ENCODE measurements around the gene SLC25A52.

SLC25A52 gene

GRCh38 chr18:31741097-31741735 lies 19.5 kb downstream of the SLC25A52 start:
- ChIA-PET POLR2A (interaction anchor here (0.6 kb wide), 1 partner anchor 22 kb away, joined by 3 read pairs; no protein-coding TSS in a partner anchor), CTCF (interaction anchor here (0.6 to 1.9 kb wide), 7 partner anchors 19 to 185 kb away, joined by 3 to 6 read pairs (median 3); no protein-coding TSS in a partner anchor)
- H3K4me3 ChIP-seq (ENCODE audit: control insufficient read depth in 1 of 7, extremely low read depth in 1 of 7, insufficient read depth in 4 of 7, low read depth in 2 of 7, low read length in 6 of 7): no peak overlapping the region
- H3K36me3 ChIP-seq (ENCODE audit: control insufficient read depth in 4 of 4, insufficient read depth in 4 of 4, low read length in 3 of 4): peaks cover 0 to 2% (median 0%) of the 10 kb centered on the region in 4 experiments
- H3K4me1 ChIP-seq (ENCODE audit: control extremely low read depth in 1 of 4, control insufficient read depth in 4 of 4, insufficient read depth in 4 of 4, low read length in 3 of 4): peaks cover 0 to 3% (median 0%) of the 10 kb centered on the region in 4 experiments
- 0% methylated on average over 1 of the region's 4 CpGs for WGBS (ENCODE audit: insufficient coverage)
- peaks cover 0 to 4% (median 0%) of the 10 kb centered on the region in 5 experiments for H3K9me3 ChIP-seq (ENCODE audit: control extremely low read depth in 1 of 5, control insufficient read depth in 4 of 5, insufficient read depth in 2 of 5, low read depth in 1 of 5, low read length in 4 of 5)
- peak; percentile 50 to 76 (median 66) for DNase-seq
- no peaks in the 10 kb centered on the region for H3K27me3 ChIP-seq (replicated peaks in 2 of 5; ENCODE audit: control insufficient read depth in 4 of 5, insufficient read depth in 5 of 5, low read length in 4 of 5)
- H3K27ac ChIP-seq (ENCODE audit: insufficient read depth in 1 of 2, low read depth in 1 of 2, low read length in 2 of 2, poor library complexity in 1 of 2, severe bottlenecking in 2 of 2): no peak overlapping the region

GRCh38 chr18:31740180-31740579 lies 20.5 kb downstream of the SLC25A52 start:
- Histone ChIP-seq H3K4me1 (ENCODE audit: control extremely low read depth in 1 of 4, control insufficient read depth in 4 of 4, insufficient read depth in 4 of 4, low read length in 3 of 4) (peaks cover 0 to 3% (median 0%) of the 10 kb centered on the region in 4 experiments), H3K36me3 (ENCODE audit: control insufficient read depth in 4 of 4, insufficient read depth in 4 of 4, low read length in 3 of 4) (peaks cover 0 to 2% (median 0%) of the 10 kb centered on the region in 4 experiments), H3K27me3 (replicated peaks in 2 of 5; ENCODE audit: control insufficient read depth in 4 of 5, insufficient read depth in 5 of 5, low read length in 4 of 5) (no peaks in the 10 kb centered on the region), H3K27ac (ENCODE audit: insufficient read depth in 1 of 2, low read depth in 1 of 2, low read length in 2 of 2, poor library complexity in 1 of 2, severe bottlenecking in 2 of 2) (no peak overlapping the region), H3K9me3 (ENCODE audit: control extremely low read depth in 1 of 5, control insufficient read depth in 4 of 5, insufficient read depth in 2 of 5, low read depth in 1 of 5, low read length in 4 of 5) (peaks cover 0 to 4% (median 0%) of the 10 kb centered on the region in 5 experiments), H3K4me3 (ENCODE audit: control insufficient read depth in 1 of 7, extremely low read depth in 1 of 7, insufficient read depth in 4 of 7, low read depth in 2 of 7, low read length in 6 of 7) (no peak overlapping the region)
- DNase-seq: no peak
- 93% methylated on average over 8 of the region's 9 CpGs for WGBS (ENCODE audit: insufficient coverage)
- ChIA-PET POLR2A (no interaction called here), CTCF (no interaction called here)

DNA sequence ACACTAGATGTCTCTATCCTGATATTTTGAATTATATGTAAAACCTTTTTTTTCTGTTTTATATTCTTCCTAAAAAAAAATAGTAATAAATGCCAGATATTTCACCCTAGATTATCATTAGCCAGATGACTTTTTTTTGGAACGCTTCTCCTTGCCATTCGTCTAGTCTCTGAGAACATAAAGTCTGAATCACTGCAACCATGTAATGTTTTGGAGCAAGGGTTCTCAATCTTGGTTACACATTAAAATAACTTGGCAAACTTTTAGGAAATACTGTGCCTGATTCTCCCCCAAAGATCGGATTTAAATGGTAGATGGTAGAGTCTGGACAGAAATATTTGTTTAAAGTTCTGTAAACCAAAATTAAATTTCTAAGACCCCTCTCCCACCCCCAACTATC lies 21.0 kb downstream of the SLC25A52 start:
- ChIA-PET CTCF (interaction anchor here (1.1 kb wide), 1 partner anchor 82 kb away, joined by 4 read pairs; no protein-coding TSS in a partner anchor), POLR2A (no interaction called here)
- H3K27ac ChIP-seq (ENCODE audit: insufficient read depth in 1 of 2, low read depth in 1 of 2, low read length in 2 of 2, poor library complexity in 1 of 2, severe bottlenecking in 2 of 2): no peak overlapping the region
- peaks cover 0 to 3% (median 0%) of the 10 kb centered on the region in 4 experiments for H3K4me1 ChIP-seq (ENCODE audit: control extremely low read depth in 1 of 4, control insufficient read depth in 4 of 4, insufficient read depth in 4 of 4, low read length in 3 of 4)
- H3K27me3 ChIP-seq (replicated peaks in 2 of 5; ENCODE audit: control insufficient read depth in 4 of 5, insufficient read depth in 5 of 5, low read length in 4 of 5): no peaks in the 10 kb centered on the region
- H3K36me3 ChIP-seq (ENCODE audit: control insufficient read depth in 4 of 4, insufficient read depth in 4 of 4, low read length in 3 of 4): peaks cover 0 to 2% (median 0%) of the 10 kb centered on the region in 4 experiments
- no peak for DNase-seq
- H3K9me3 ChIP-seq (ENCODE audit: control extremely low read depth in 1 of 5, control insufficient read depth in 4 of 5, insufficient read depth in 2 of 5, low read depth in 1 of 5, low read length in 4 of 5): peaks cover 0 to 4% (median 0%) of the 10 kb centered on the region in 5 experiments
- no CpG with 5 or more reads among the region's 3 CpGs for WGBS (ENCODE audit: insufficient coverage)
- no peak overlapping the region for H3K4me3 ChIP-seq (ENCODE audit: control insufficient read depth in 1 of 7, extremely low read depth in 1 of 7, insufficient read depth in 4 of 7, low read depth in 2 of 7, low read length in 6 of 7)

DNA sequence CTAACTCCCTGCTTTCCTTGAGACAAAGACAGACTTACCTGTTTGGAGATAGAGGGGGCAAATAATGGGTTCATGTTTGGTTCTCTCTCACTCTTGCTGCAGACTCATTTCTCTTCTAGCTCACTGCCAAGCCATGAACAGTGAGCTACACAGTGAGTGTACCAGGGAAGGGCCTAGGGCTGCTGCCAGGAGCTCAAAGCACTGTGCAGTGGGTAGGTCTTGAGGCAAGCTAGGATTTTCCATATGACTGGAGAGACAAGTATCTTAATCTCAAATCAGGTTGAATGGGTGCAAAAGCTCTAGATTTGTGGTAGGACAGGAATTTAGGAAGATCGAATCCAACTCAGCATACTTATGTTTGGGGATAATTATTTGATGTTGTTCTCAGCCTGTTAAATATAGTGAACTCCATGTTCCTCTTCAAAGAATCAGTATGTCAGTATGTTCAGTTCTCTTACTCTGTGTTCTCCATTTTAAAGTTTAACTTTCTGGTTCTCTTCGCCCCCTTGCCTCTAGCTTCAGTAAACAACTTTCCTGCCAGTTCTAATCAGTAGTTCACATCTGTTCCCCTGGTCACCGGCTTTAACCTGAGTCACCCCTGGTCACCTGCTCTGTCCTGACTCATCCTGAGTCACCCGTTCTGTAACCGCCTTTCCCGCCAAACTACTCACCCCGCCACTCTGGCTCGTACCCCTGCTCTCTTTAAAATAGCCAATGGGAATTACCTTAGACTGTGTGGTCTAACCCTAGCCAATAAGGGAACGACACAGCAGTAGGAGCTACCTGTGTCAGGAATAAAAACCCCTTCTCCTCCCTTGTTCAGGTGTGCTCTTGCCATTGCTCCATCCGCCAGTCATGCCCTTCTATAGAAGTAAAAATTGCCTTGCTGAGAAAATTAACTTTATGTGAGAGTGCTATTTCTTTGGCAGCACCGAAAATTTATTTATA lies 21.9 kb downstream of the SLC25A52 start:
- Histone ChIP-seq H3K36me3 (ENCODE audit: control insufficient read depth in 4 of 4, insufficient read depth in 4 of 4, low read length in 3 of 4) (peaks cover 0 to 2% (median 0%) of the 10 kb centered on the region in 4 experiments), H3K27me3 (replicated peaks in 2 of 5; ENCODE audit: control insufficient read depth in 4 of 5, insufficient read depth in 5 of 5, low read length in 4 of 5) (no peaks in the 10 kb centered on the region), H3K4me3 (ENCODE audit: control insufficient read depth in 1 of 7, extremely low read depth in 1 of 7, insufficient read depth in 4 of 7, low read depth in 2 of 7, low read length in 6 of 7) (no peak overlapping the region), H3K27ac (ENCODE audit: insufficient read depth in 1 of 2, low read depth in 1 of 2, low read length in 2 of 2, poor library complexity in 1 of 2, severe bottlenecking in 2 of 2) (peak overlapping the region in 1 of 2 experiments; percentile 3), H3K9me3 (ENCODE audit: control extremely low read depth in 1 of 5, control insufficient read depth in 4 of 5, insufficient read depth in 2 of 5, low read depth in 1 of 5, low read length in 4 of 5) (peaks cover 0 to 4% (median 0%) of the 10 kb centered on the region in 5 experiments), H3K4me1 (ENCODE audit: control extremely low read depth in 1 of 4, control insufficient read depth in 4 of 4, insufficient read depth in 4 of 4, low read length in 3 of 4) (peaks cover 0 to 3% (median 0%) of the 10 kb centered on the region in 4 experiments)
- 96% methylated on average over 8 of the region's 11 CpGs for WGBS (ENCODE audit: insufficient coverage)
- POLR2A ChIA-PET: no interaction called here
- DNase-seq: peak in 2 of 3 donors; percentile 65 to 67
- CTCF ChIA-PET: interaction anchor here (0.8 to 1.8 kb wide), 9 partner anchors 9 to 156 kb away, joined by 3 to 5 read pairs (median 4); no protein-coding TSS in a partner anchor

DNA sequence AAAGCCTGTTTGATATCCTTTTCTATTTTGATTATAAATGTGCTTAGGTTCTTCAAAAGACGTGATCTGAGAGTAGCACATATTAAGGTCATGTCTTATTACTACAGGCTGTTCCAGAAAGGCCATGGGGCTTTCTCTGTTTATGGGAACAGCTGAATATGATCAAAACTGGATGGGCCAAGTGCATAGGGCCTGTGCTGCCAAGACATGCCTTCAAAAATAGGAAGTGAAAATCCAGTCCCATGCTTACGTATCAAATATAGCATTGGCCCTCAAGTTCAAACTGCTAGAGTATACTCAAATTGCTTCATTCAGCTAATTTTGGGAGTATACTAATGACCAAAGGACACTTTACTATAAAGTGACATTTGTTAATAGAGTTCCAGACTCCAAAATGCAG lies 24.1 kb downstream of the SLC25A52 start:
- WGBS (ENCODE audit: insufficient coverage): 65% methylated on average over 2 of the region's 2 CpGs

GRCh38 chr18:31731628-31732027 lies 29.1 kb downstream of the SLC25A52 start:
- ChIA-PET CTCF (interaction anchor here (1.6 kb wide), 1 partner anchor 29 kb away, joined by 4 read pairs; the partner anchor contains the start of gene SLC25A52), POLR2A (no interaction called here)
- no peaks in the 10 kb centered on the region for H3K27me3 ChIP-seq (replicated peaks in 2 of 5; ENCODE audit: control insufficient read depth in 4 of 5, insufficient read depth in 5 of 5, low read length in 4 of 5)
- WGBS (ENCODE audit: insufficient coverage): 100% methylated on average over 2 of the region's 3 CpGs
- H3K36me3 ChIP-seq (ENCODE audit: control insufficient read depth in 4 of 4, insufficient read depth in 4 of 4, low read length in 3 of 4): no peaks in the 10 kb centered on the region
- no peak overlapping the region for H3K4me3 ChIP-seq (ENCODE audit: control insufficient read depth in 1 of 7, extremely low read depth in 1 of 7, insufficient read depth in 4 of 7, low read depth in 2 of 7, low read length in 6 of 7)
- H3K27ac ChIP-seq (ENCODE audit: insufficient read depth in 1 of 2, low read depth in 1 of 2, low read length in 2 of 2, poor library complexity in 1 of 2, severe bottlenecking in 2 of 2): no peak overlapping the region
- H3K4me1 ChIP-seq (ENCODE audit: control extremely low read depth in 1 of 4, control insufficient read depth in 4 of 4, insufficient read depth in 4 of 4, low read length in 3 of 4): peaks cover 0 to 3% (median 0%) of the 10 kb centered on the region in 4 experiments
- H3K9me3 ChIP-seq (ENCODE audit: control extremely low read depth in 1 of 5, control insufficient read depth in 4 of 5, insufficient read depth in 2 of 5, low read depth in 1 of 5, low read length in 4 of 5): no peaks in the 10 kb centered on the region
- no peak for DNase-seq

More for the DNA sequence above, 24.1 kb downstream of the SLC25A52 start:
- Histone ChIP-seq H3K9me3 (ENCODE audit: control extremely low read depth in 1 of 5, control insufficient read depth in 4 of 5, insufficient read depth in 2 of 5, low read depth in 1 of 5, low read length in 4 of 5) (peaks cover 0 to 4% (median 0%) of the 10 kb centered on the region in 5 experiments), H3K27ac (ENCODE audit: insufficient read depth in 1 of 2, low read depth in 1 of 2, low read length in 2 of 2, poor library complexity in 1 of 2, severe bottlenecking in 2 of 2) (no peak overlapping the region), H3K4me3 (ENCODE audit: control insufficient read depth in 1 of 7, extremely low read depth in 1 of 7, insufficient read depth in 4 of 7, low read depth in 2 of 7, low read length in 6 of 7) (no peak overlapping the region), H3K36me3 (ENCODE audit: control insufficient read depth in 4 of 4, insufficient read depth in 4 of 4, low read length in 3 of 4) (peaks cover 0 to 2% (median 0%) of the 10 kb centered on the region in 4 experiments), H3K4me1 (ENCODE audit: control extremely low read depth in 1 of 4, control insufficient read depth in 4 of 4, insufficient read depth in 4 of 4, low read length in 3 of 4) (peaks cover 0 to 3% (median 0%) of the 10 kb centered on the region in 4 experiments), H3K27me3 (replicated peaks in 2 of 5; ENCODE audit: control insufficient read depth in 4 of 5, insufficient read depth in 5 of 5, low read length in 4 of 5) (no peaks in the 10 kb centered on the region)
- ChIA-PET CTCF (interaction anchor here (2.1 kb wide), 2 partner anchors 13 to 29 kb away, joined by 5 to 6 read pairs; no protein-coding TSS in a partner anchor), POLR2A (no interaction called here)
- no peak for DNase-seq
